ENCODE results near the gene BMP8B.
A peak's percentile ranks its signal among the peaks of the same experiment; 100 is the strongest.

BMP8B gene

DNA sequence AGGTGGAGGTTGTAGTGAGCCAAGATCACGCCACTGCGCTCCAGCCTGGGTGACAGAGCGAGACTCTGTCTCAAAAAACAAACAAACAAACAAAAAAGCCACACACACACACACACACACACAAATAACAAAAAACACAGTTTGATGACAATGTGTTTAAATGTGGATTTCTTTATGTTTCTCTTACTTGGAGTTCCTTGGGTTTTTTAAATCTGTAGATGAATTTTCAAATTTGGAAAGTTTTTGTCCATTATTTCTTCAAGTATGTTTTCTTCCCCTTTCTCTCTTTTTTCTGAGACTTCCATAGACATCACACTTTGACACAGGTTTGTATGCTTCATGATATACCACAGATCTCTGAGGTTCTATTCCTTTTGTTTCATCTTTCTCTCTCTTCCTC is 62.1 kb downstream of the BMP8B start:
- TF ChIP-seq, protein P1, sequence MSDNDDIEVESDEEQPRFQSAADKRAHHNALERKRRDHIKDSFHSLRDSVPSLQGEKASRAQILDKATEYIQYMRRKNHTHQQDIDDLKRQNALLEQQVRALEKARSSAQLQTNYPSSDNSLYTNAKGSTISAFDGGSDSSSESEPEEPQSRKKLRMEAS (IDR thresholded peaks at IDR 0.05; ENCODE audit: low read depth, low read length): no peak
- no peak overlapping the region for H3K4me3 ChIP-seq (ENCODE audit: low read depth, low read length)
- no peak for DNase-seq (ENCODE audit: low read depth)

DNA sequence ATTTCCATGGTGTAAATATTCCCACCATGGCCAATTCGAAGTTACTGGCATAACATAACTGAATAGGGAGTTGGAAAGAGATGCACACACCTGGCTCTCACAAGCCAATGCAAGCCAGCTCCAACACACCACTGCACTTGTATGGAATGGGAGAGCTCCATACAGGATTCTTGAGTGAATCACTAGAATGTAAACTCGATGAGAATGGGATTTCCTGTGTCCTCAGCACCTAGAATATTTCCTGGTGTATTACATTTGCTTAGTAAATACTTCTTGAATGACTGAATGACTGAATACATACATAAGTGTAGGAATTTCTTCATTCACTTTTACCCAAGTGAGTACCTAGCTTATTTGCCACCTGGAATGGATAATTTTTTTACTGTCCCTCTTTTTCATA is 66.2 kb downstream of the BMP8B start:
- no peak for DNase-seq (ENCODE audit: low read depth)
- TF ChIP-seq, protein P2, sequence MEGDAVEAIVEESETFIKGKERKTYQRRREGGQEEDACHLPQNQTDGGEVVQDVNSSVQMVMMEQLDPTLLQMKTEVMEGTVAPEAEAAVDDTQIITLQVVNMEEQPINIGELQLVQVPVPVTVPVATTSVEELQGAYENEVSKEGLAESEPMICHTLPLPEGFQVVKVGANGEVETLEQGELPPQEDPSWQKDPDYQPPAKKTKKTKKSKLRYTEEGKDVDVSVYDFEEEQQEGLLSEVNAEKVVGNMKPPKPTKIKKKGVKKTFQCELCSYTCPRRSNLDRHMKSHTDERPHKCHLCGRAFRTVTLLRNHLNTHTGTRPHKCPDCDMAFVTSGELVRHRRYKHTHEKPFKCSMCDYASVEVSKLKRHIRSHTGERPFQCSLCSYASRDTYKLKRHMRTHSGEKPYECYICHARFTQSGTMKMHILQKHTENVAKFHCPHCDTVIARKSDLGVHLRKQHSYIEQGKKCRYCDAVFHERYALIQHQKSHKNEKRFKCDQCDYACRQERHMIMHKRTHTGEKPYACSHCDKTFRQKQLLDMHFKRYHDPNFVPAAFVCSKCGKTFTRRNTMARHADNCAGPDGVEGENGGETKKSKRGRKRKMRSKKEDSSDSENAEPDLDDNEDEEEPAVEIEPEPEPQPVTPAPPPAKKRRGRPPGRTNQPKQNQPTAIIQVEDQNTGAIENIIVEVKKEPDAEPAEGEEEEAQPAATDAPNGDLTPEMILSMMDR (IDR thresholded peaks at IDR 0.05; ENCODE audit: low read depth, low read length): no peak
- TF ChIP-seq, protein P1 (IDR thresholded peaks at IDR 0.05; ENCODE audit: low read depth, low read length): no peak

DNA sequence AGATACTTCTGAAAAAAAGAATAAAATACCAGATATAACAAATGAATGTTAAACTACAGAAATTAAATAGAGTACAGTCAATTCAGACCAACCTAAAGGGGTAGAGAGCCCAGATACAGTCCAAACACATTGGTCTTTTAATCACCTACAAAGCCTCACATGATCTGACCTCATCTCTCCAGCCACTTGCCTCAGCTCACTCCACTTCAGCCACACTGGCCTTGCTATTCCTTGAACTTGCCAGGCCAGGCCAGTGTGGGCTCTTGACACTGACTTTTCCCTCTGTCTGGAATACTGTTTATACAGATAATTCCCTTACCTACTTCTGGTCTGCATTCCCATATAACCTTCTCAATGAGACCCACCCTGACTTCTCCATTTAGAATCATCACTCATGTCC is 67.0 kb downstream of the BMP8B start:
- H3K4me3 ChIP-seq (ENCODE audit: low read depth, low read length): no peak overlapping the region
- no peak for DNase-seq (ENCODE audit: low read depth)

More for the DNA sequence above, 66.2 kb downstream of the BMP8B start:
- H3K4me3 ChIP-seq (ENCODE audit: low read depth, low read length): no peak overlapping the region

DNA sequence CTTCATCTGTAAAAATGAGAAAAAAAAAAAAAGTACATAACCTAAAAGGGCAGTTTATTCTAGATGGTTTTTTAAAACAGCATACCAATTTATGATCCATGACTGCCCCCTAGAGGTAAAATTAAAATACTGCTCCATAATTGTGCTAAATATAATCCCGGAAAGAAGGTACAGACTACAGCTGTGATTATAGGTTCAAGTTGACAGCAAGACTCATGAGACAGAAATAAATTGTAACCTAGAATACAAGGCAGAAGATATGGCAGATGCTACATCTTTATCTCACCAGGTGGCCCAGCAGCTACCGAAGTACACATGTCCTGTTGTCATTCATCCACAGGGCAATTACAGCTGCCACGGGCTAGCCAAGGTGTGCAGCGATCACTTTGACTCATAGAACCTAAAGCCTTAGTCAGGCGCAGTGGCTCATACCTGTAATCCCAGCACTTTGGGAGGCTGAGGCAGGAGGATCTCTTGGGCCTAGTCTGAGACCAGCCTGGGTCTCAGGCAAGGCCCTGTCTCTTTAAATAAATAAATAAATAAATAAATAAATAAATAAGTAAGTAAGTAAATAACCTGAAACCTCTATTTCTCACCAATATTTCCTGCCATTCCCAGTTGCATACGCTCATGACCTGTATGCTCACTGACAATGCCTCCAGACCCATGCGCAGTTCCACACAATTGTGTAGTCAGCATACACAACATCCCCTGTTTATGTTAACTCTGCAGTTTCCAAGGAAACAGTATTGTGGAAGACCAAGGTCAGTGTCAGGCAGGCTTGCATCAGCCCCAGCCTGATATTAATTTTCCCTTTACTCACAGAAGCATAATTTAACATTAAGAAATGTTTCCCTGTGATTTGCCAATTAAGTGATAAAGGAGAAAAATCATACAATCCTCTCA is 68.3 kb downstream of the BMP8B start:
- TF ChIP-seq, protein P2 (IDR thresholded peaks at IDR 0.05; ENCODE audit: low read depth, low read length): peak; percentile 21
- no peak for TF ChIP-seq POLR2A (IDR thresholded peaks at IDR 0.05; ENCODE audit: extremely low read depth, insufficient read length)
- TF ChIP-seq, protein P1 (IDR thresholded peaks at IDR 0.05; ENCODE audit: low read depth, low read length): no peak
- no peak for TF ChIP-seq MYC (IDR thresholded peaks at IDR 0.05; ENCODE audit: low read depth, low read length)
- H3K4me3 ChIP-seq (ENCODE audit: low read depth, low read length): no peak overlapping the region
- DNase-seq (ENCODE audit: low read depth): peak; percentile 66

More for the DNA sequence above, 67.0 kb downstream of the BMP8B start:
- no peak for TF ChIP-seq MYC (IDR thresholded peaks at IDR 0.05; ENCODE audit: low read depth, low read length)
- no peak for TF ChIP-seq POLR2A (IDR thresholded peaks at IDR 0.05; ENCODE audit: extremely low read depth, insufficient read length)
- TF ChIP-seq, protein P2 (IDR thresholded peaks at IDR 0.05; ENCODE audit: low read depth, low read length): no peak
- TF ChIP-seq, protein P1 (IDR thresholded peaks at IDR 0.05; ENCODE audit: low read depth, low read length): no peak

DNA sequence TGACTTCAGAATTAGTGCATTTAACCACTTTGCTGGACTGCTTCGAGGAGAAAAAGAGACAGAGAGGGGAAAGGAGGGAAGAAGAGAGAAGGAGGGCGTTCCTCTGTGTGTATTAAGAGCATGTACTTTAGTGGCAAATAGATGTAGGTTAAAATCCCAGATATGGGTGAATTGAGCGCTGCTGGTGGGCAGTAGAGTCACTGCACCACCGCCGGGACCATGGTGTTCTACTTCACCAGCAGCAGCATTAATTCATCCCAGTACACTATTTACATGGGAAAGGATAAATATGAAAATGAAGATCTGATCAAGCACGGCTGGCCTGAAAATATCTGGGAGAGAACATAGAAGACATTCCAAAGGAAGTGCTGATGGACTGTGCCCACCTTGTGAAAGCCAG is 70.9 kb downstream of the BMP8B start:
- DNase-seq (ENCODE audit: low read depth): no peak
- no peak overlapping the region for H3K4me3 ChIP-seq (ENCODE audit: low read depth, low read length)
- TF ChIP-seq, protein P1 (IDR thresholded peaks at IDR 0.05; ENCODE audit: low read depth, low read length): no peak
- TF ChIP-seq MYC (IDR thresholded peaks at IDR 0.05; ENCODE audit: low read depth, low read length) (no peak), POLR2A (IDR thresholded peaks at IDR 0.05; ENCODE audit: extremely low read depth, insufficient read length) (no peak)
- TF ChIP-seq, protein P2 (IDR thresholded peaks at IDR 0.05; ENCODE audit: low read depth, low read length): no peak

DNA sequence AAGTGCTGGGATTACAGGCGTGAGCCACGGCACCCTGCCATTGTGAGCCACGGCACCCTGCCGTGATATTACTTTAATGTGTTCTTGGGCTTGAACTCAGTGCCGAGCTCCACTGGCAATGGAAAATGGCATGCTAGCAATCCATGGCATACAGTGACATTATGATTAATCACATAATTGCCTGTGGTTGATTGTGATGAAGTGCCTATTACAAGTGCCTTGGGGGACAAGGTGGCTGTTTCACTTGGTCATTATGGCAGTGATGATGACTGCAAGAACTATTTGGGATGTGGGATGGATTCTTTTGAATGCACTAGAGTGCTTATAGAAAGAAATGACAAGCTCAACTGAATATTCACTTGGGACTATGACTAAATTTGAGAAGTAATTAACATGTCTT is 75.1 kb downstream of the BMP8B start:
- no peak for DNase-seq (ENCODE audit: low read depth)
- TF ChIP-seq, protein P2 (IDR thresholded peaks at IDR 0.05; ENCODE audit: low read depth, low read length): no peak
- TF ChIP-seq POLR2A (IDR thresholded peaks at IDR 0.05; ENCODE audit: extremely low read depth, insufficient read length) (no peak), MYC (IDR thresholded peaks at IDR 0.05; ENCODE audit: low read depth, low read length) (no peak)
- TF ChIP-seq, protein P1 (IDR thresholded peaks at IDR 0.05; ENCODE audit: low read depth, low read length): no peak
- H3K4me3 ChIP-seq (ENCODE audit: low read depth, low read length): no peak overlapping the region
